GM18505 (cell line): ENCODE results near the gene ZNF653.
A peak's percentile ranks its signal among the peaks of the same experiment; 100 is the strongest.

Experiments used
- ATAC-seq: cut with Tn5 transposase; IDR thresholded peaks from one replicate; pipeline ENCODE4 v1.9.1; 2021; ENCODE audit not compliant: unreplicated experiment
- POLR2A ChIP-seq: IDR thresholded peaks from 4 replicates; pipeline ENCODE4 v1.6.1; 2011; ENCODE audit warnings: borderline replicate concordance; ENCODE audit not compliant: insufficient read depth, insufficient read length; ENCODE audit errors: extremely low read depth

ZNF653 gene

GRCh38 chr19:11505504-11506100 is at the start of gene ZNF653:
TSS of gene ZNF653 (minus strand) at chr19:11505839. CDS start at chr19:11505786, 53 bp downstream.
- peak; percentile 49 for ATAC-seq
- TF ChIP-seq POLR2A, result peak; percentile 58

- no peak for TF ChIP-seq POLR2A
- no peak for ATAC-seq
Measured at GRCh38 chr19:11555246-11555645, 49.6 kb upstream of the ZNF653 start.

GRCh38 chr19:11554160-11554559 is 48.5 kb upstream of the ZNF653 start:
- no peak for ATAC-seq
- no peak for TF ChIP-seq POLR2A

- TF ChIP-seq POLR2A, result no peak
- ATAC-seq, result no peak
Measured at GRCh38 chr19:11552666-11553372, 47.2 kb upstream of the ZNF653 start.

GRCh38 chr19:11551603-11552235 is 46.1 kb upstream of the ZNF653 start:
- no peak for TF ChIP-seq POLR2A

GRCh38 chr19:11550265-11550664 is 44.6 kb upstream of the ZNF653 start:
- no peak for ATAC-seq
- no peak for TF ChIP-seq POLR2A

More at GRCh38 chr19:11551603-11552235, 46.1 kb upstream of the ZNF653 start:
- no peak for ATAC-seq

- no peak for ATAC-seq
- TF ChIP-seq POLR2A, result no peak
Measured at GRCh38 chr19:11549386-11549953, 43.8 kb upstream of the ZNF653 start.

GRCh38 chr19:11547929-11548700 is 42.5 kb upstream of the ZNF653 start:
- no peak for TF ChIP-seq POLR2A
- ATAC-seq, result no peak

GRCh38 chr19:11541238-11541637 is 35.6 kb upstream of the ZNF653 start:
- ATAC-seq, result no peak
- TF ChIP-seq POLR2A, result no peak

GRCh38 chr19:11540645-11541044 is 35.0 kb upstream of the ZNF653 start:
- TF ChIP-seq POLR2A, result no peak
- ATAC-seq, result no peak

- TF ChIP-seq POLR2A, result no peak
- ATAC-seq, result no peak
Measured at GRCh38 chr19:11539495-11540365, 34.1 kb upstream of the ZNF653 start.
